Activated T-helper 1 cell treated with Interleukin-2 at 50 U/mL for 16 hours (primary cell): ENCODE results near the gene PRICKLE2.

Experiments used
- DNase-seq: peaks from one replicate; pipeline ENCODE4 v3.0.0-alpha.2; 2020; ENCODE audit warnings: low read depth

Gene PRICKLE2

DNA sequence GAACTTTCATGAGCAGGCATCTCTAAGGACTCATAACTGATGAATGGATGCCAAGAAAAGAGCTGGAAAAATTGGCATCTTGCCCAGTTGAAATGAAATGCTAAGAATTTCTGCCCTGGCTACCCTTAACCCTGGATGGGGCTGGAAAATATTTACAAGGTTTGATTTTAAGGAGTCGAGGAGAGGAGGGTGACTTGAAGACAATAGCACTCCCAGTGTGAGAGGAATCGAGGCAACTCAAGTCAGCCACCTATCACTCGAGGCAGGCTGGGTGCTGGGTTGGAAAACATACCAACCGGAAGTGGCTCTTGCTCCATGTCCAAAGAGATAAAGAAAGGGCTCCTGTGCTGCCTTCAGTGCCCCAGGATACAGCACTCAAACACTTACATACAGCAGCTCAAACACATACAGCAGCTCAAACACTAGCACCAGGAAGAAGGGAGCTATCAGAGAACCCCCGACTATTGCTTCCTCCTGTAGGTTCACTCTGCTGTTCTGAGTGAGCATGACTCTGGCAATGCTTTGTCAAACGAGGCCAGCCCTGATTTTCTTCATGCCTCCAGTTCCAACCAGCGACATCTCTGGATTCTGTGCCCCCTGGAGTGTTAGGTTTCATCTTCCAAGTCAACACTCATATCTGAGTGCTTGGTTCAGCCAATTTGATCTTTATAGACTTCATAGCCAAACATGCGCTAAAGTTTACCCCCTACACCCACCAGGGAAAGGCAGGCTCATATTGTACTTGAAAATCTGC is 4.9 kb downstream of the PRICKLE2 start:
- no peak for DNase-seq

DNA sequence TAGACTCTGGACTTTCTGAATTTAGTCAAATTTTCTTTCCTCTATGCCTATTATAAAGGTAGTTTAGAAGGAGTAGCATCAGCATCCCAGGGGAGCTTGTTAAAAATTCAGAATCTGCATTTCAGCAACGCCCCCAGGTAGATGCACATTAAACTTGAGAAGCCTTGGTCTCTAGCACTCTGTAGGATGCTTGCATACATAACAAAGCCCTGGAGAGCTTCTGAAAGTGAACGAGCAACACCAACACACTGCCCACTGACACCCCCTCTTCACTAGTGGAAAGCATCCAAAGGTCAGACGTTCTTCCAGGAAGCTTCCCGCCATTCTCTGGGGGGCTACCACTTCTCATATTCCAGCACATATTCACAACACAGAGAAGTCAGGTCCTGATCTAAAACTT is 6.5 kb downstream of the PRICKLE2 start:
- DNase-seq, result no peak

DNA sequence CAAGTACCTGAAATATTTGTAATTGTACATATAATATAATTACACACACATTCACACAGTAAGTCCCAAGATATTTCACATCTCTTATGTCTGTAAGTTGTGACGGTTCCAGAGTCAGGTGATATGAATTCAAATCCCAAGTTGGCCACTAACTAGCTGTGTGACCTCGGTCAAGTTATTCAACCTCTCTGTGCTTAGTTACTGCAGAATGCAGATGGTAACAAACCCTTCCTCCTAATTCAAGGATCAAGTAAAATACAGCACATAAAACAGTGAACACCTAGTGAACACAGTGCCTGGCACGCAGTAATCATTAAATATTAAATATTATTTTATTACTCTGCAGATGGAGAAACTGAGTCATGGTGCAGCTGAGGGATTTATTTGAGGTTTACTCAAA is 6.9 kb downstream of the PRICKLE2 start:
- DNase-seq, result no peak

DNA sequence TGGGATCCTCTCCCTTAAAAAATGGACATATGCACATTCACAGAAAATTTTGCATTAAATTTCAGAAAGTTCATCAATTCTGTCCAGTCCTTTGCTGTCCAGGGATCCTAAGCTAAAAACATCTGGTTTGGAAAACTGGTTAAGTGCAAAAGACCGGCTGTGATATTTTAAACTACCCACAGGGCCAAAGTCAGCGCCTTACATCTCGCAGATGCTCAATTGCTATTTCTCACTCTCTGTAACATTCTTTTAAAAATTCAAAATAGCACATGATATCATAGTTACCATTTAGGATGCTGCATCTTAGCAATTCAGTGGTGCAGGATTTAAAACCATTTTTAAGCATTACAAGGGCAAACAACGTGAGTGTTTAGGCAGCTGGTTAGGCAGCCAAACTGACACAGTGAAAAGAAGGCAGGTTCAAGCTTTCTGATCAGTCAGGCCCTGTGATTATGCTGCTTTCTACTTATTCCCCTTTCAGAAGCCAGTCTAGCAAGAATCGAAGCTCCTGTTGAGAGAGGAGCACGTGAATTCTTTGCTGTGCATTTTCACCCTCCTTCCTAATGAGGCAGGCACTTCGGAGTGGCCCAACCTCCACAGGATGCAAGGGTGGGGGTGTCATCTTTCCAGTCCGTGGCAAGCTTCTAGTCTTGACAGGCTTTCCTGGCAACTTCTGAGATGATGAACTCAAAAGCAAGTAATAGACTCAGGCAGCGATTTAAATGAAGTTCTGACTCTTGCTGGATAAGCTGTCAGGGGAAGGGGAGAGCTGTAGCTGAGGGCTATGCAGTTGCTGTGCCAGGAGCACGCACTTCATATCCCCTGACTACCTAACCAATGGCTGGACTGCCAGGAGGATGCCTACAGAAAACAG is 8.8 kb downstream of the PRICKLE2 start:
- no peak for DNase-seq

DNA sequence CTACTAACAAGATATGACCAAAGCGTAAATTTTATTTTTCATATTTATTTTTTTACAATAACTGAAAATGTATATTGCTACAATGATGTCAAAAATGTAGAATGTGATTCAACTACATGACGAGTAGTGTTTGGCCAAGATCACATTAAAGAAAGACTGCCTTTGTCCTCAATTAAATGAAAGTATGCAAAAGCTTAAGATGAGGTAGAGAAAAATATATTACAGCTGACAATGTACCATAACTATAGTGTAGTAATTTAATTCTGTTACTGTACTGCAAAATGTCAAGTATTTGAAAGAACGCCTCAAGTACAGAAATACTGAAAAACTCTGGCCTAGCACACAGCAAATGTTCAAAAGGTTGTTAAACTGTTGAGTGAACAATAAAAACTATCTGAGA is 9.7 kb downstream of the PRICKLE2 start:
- no peak for DNase-seq

DNA sequence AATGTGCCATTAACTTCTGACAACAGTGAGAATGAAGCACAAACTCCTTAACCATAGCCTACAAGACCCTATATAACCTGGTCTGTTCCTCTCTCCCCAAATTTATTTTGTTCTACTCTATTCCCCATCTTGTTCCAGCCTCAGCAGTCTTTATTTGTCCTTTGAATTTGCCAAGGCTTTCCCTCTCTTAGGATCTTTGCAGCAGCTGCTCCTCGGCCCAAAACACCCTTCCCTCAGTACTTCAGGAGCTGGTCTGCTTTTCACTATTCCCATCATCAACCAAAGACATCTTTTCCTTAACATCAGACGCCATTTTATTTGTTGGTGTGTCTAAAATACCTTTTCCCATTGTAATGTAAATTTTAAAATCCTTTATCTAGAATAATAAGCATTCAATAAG is 10.2 kb downstream of the PRICKLE2 start:
- DNase-seq, result no peak

DNA sequence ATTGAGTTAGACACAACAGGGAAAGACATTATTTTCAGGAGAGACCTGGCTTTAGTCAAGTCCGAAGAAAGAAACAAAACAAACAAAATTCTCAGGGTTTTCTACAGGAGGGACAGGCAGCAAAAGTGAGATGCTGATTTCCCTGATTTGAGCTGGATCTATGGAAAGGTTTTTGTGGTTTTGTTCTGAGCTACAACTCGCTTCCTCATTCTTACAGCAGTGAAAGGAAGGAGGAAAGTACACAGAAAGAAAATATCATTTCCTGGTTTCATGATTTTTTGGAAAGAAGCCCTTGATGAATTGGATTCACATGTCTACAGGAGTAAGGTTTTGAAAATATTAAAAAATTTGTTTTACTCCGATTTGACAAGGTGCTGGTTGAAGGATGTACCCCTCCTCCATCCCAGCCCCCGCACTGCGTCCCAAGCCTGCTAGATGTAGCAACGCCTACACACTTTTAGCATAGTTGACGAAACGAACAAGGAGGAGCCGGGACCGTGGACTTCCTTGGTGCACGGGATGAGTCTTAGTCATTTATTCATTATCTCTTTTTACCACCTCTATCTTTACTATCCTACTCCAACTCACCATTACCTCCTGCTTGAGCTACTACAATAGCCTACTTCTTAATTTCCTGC is 10.8 kb downstream of the PRICKLE2 start:
- no peak for DNase-seq

DNA sequence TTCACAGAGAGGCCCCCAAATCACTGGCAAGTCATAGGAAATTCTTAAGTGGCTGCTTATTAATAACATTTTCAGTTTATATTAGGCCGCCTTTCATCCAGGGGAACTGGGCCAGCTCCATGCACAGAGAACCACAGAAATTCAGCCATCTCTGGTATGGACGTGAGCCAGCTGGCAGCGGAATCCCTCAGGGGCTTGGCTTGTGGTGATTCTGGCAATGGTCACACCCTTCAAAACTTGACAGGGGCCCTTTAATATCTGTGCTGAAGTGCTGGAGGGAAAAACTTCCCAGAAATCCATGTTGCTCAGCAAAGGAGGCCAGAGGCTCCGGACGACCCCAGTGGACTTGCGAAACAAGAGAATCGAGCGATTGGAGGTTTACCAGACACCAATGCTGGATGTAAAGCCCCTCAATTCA is 11.3 kb downstream of the PRICKLE2 start:
- no peak for DNase-seq

DNA sequence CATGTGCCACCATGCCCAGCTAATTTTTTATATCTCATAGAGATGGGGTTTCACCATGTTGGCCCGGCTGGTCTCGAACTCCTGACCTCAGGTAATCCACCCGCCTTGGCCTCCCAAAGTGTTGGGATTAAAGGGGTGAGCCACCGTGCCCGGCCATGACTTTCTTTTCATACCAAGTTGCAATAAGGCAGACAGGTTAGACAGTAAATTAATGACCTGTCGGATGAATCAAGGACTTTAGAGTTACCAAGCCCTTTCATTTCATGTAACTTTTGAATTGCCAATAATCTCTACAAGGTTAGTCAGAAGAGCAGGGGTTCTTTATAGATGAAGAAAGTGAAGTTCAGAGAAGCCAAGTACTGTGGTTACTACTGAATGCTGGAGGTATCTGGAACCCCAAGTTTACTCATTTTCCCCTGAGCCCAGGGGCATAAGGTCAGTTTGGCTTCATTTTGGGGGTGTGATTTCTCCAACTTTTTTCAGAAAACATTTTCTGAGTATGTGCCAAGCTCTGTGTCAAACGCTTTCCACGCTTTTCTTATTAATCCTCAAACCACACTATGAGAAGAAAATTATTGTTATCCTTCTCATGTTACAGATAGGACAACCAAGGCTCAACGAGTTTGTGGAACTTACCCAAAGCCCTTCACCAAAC is 11.9 kb downstream of the PRICKLE2 start:
- no peak for DNase-seq

DNA sequence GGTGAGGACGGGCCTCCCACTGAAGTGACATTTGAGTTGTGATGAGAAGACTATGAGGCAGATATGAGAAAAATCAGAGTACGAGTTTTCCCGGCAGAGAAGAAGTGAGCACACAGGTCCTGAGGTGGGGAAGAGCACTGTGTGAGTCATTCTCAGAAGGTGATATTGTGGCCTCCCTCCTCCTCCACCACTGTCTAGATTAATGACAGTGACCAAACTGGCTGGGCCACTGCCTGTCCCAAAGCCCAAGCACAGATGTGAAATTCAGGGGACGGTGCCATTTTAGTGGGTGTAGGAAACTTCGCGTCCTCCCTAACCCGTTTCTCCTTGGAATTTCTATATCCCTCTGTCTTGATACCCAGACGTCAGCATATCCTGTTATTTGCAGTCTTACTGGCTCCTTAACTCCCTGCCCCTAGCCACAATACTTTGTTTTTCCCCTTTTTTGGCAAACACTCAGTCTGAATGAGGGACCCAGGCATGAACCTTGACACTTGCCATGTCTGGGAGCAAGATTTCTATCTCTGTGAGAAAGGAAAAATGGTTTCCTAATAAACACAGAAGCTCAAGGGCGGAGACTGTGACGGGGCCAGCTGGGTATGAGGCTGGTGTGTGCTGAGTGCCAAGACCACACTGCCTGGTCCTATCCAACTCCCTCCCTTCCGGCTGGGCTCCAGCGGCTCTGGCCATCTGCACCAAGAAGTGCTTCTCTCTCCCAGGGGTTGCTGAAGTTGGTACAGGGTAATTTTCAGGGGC is 15.2 kb downstream of the PRICKLE2 start:
- DNase-seq, result no peak

DNA sequence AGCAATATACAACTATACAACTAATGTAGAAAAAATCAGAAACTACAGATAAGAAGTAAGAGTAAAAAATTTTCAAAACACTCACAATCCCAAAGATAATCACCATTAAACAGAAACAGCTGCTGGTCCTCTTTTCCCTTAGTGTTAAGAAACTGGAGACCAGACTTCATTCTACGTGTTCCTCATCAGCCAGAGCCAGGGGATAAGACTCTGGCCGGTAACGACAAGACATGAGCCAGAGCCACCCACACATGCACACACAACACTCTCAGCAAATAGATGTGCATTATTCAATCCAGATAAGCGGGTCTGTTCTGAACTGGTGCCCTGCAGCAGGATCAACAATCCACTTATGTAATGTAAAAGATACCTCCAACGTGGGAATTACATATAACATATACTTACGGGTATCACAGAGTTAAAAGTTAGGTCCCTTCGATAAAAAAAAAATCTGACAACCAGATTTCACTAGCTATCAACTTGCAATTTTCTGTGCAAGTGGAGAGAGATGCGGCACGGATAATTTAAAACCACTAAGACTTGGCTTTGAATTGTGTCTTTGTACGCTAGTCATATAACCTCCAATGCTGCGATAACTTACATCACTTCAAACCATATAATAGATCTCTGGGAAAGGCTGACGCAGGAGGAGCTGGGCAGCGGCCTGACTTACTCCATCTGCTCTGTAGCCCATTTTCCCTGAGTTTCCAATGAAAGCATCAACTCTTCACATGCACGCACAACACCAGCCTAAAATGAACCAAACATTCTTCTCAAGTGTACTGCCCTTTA is 17.8 kb downstream of the PRICKLE2 start:
- no peak for DNase-seq

DNA sequence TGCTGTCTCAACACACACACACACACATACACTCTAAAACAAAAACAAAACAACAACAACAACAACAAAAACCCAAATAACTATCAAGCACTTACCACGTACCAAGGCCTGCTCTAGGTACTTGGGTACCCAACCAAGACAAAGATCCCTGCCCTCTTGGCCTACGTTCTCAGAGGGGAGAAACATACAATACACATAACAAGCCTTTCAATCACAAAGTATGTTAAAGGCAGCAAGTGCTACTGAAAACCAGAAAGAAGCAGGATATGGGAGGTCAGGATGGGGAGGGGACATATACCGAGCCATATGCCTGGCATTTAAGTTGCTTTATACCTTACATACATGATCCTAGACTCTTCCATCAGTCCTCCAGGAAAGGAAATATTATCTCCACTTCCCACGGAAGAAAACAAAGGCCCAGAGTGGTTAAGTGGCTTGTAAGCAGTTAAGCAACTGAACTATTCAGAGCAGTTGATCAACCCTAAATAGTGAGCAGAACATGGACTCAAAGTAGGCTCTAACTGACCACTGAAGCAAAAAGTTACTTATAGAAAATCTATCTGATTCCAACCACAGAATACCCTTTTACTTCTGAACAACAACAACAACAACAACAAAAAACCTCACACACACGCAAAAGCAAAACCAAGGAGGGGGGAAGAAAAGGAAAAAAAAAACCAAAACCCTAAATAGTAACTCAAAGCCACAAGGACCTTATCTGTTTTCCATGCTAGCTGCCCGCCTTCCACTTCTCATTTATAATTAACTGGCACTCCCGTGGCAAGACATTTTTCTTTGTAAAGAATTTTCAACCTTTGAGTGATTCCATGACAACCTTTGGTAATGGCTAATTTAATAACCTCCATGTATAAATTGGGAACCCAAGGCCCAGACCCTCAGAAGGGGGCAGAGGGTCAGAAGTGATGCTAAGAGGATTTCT is 21.0 kb downstream of the PRICKLE2 start:
- DNase-seq, result no peak

DNA sequence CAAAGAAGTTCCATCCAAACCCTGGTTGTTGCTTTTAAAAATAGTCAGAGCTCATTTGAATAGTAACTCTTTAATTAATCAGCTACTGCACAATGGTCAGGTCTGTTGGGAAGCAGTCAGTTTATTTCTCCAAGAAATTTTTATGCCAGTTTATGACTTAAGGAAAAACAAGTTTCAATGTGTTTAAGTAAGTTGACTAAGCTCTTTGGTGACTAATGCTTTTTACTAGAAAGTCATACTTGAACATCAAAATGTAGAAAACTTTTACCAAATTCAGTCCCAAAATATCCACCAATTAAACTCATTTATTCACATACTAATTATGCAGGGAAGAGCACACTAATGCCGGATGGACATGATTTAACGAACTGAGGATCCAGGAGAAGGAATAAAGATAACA is 22.1 kb downstream of the PRICKLE2 start:
- DNase-seq, result no peak

DNA sequence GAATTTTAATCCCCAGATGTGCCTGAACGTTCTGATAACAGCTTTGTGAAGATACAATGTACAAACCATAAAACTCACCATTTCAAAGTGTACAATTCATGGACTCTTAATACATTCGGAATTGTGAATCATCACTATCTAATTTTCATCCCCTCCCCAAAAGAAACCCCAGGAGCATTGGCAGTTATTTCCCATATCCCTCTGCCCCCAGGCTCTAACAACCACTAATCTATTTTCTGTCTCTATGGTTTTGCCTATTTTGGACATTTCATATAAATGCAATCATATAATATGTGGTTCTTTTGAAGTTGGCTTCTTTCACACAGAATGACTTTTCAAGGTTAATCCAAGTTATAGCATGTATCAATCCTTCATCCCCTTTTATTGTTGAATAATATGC is 25.3 kb downstream of the PRICKLE2 start:
- DNase-seq, result no peak

DNA sequence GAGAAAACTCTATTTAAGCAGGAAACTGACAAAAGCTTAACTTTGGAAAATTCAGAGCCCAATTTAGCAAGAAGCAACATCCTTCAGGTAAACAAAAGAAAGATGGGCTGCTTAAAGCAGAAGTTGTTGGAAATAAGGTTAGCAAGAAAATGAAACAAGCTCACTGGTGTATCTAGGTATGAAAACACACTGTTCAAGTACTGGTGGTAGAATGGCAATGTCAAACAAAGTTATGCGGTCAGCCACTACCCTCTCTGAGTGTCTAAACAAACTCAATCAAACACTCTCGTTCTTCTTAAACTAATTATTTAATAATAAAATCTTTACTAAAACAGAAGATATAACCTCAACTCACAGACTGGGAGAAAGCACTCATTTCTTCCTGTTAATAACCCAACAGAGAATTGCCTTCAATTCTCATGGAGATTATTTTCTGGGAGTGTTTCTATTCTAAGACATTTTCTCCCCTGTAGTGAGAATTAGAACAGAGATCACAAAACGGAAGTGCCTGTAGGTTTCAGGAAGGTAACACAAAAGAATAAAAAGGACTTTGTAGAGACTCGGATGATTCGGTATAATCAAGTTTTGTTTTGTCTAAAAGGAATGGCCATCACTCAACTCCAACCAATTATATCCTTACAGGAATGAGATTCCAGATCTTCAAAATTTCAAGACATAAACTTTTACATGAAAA is 28.9 kb downstream of the PRICKLE2 start:
- no peak for DNase-seq

DNA sequence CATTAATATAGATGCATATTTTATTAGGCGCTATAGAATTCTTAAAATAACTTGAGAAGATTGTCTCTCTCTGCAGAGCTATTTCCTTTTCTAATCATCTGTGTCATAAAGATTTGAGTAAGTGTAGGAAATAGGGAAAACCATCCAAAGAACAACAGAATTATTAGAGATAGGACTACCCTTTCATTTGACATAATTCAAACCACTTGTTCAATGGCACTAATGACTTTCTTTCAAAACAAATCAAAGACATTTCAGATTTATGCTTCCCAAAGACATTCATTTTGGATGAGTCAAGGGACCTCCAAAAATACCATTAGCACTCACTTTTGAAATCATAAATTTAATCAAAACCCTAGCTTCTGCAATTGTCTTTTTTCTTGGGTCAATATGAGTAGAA is 29.5 kb downstream of the PRICKLE2 start:
- DNase-seq, result no peak

DNA sequence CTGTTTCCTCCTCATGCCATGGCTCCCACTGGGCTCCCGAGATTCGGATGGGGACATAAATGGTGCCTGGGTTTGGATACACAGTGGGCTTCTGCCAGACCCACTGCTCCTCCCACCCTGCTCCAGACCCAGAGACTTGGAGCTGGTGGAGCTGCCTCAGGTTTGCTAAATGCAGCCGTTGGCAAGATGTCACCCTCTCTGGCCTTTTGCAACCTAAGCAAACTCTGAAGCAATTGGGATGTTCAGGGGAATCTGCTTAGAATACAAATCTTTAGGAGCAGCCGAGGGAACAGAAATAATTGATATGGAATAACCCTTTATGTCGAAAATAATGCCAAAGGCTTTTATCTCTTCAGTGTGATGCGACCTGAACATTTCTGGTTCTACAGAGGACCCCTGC is 33.4 kb downstream of the PRICKLE2 start:
- DNase-seq, result no peak

DNA sequence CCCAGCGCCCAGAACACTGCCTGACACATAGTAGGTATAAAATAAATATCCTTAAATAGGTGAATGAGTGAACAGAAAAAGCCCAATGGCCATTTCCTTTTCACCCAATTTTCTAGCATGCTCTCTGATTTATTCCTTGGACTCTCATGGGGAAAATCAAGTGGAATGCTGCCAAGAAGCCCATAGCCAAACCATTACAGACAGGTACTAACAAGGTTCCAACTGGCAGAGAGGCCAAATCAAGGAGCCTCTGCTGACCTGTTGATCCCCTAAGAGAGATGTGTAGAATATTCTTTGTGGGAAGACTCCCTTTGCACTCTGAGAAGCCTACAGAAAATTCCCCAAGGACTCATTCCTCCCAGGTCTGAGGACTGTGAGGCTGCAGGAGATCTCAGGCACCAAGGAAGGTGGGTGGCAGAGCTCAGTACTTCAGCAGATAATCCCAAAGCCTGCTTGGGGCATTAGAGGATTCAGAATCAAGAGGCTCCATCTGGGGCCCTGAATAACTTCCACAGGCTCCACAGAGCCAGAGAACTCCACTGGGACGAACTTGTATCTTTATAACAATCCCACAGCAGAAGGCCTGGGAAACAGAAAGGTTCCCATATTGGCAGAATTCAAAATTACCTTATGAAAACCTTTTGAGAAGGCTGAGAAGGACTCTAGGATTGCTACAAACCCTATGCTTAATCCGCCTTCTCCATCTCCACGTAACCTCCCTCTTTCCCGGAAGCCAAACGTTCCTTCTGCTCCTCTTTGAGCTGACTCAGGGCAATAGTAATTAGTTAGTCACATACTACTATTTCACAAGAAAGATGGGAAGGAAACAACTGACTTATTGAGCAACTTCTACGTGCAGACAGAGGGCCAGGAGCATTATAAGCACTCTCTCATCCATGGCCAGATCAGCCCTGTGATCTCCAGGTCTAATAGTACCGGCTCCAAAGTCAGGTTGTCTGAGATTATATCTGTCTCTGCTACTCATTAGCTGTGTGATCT is 34.5 kb downstream of the PRICKLE2 start:
- DNase-seq, result no peak
